LNCAP (cell line): ENCODE data around the gene PHYHIPL.
A peak's percentile ranks its signal among the peaks of the same experiment; 100 is the strongest.

Source experiments
- TF ChIP-seq, protein P1 (sequence below): fragments of 450-650 bp; IDR thresholded peaks from 2 replicates; pipeline ENCODE4 v1.5.1; 2017; ENCODE audit warnings: mild to moderate bottlenecking

PHYHIPL gene

DNA sequence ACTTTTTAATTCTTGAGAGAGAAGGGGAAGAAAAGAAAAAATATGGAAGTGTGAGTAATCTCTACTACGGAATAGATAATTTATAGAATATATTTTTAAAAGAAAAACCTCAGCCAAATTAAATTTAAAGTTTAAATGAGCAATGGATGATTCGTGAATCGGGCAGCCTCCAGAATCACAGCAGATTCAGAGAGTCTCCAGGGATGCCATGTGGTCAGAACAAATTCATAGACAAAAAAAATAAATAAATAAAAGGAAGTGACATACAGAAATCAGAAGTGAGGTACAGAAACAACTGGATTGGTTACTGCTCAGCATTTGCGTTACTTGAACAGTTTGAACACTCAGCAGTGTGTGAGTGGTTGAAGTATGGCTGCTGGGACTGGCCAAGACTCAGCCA is 53.0 kb downstream of the PHYHIPL start:
- TF ChIP-seq, protein P1, sequence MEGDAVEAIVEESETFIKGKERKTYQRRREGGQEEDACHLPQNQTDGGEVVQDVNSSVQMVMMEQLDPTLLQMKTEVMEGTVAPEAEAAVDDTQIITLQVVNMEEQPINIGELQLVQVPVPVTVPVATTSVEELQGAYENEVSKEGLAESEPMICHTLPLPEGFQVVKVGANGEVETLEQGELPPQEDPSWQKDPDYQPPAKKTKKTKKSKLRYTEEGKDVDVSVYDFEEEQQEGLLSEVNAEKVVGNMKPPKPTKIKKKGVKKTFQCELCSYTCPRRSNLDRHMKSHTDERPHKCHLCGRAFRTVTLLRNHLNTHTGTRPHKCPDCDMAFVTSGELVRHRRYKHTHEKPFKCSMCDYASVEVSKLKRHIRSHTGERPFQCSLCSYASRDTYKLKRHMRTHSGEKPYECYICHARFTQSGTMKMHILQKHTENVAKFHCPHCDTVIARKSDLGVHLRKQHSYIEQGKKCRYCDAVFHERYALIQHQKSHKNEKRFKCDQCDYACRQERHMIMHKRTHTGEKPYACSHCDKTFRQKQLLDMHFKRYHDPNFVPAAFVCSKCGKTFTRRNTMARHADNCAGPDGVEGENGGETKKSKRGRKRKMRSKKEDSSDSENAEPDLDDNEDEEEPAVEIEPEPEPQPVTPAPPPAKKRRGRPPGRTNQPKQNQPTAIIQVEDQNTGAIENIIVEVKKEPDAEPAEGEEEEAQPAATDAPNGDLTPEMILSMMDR = no peak

- TF ChIP-seq, protein P1 = no peak
Observed at GRCh38 chr10:59234194-59234593, 57.8 kb downstream of the PHYHIPL start.

DNA sequence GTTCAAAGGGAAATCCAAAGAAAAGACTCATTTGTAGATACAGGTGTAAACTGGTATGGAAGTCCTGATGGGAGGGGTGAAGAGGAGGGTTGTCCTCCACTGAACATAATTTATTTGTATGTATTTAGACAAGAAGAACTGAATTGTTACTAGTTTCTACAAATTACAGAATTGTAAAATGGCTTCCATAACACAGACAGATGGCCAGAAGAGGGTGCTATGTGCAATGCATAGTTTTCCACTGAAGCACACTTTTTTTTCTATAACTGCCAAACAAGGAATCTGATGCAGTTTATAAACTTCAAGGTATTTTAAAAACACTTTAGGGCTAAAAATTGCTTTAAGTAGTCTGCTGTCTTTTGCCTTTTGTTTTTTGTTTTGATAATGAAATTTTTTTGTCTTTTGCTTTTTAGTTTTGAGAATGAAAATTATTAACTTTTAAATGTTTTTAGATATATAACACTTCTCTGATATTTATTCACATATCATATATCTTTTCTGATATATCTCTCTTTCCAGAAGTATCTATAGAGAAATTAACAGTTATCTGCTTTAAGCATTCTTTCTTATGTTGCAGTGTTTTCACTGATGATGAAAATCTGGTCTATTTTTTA is 58.5 kb downstream of the PHYHIPL start:
- TF ChIP-seq, protein P1 = peak; percentile 76

GRCh38 chr10:59236064-59236697 is 59.7 kb downstream of the PHYHIPL start:
- TF ChIP-seq, protein P1 = no peak

DNA sequence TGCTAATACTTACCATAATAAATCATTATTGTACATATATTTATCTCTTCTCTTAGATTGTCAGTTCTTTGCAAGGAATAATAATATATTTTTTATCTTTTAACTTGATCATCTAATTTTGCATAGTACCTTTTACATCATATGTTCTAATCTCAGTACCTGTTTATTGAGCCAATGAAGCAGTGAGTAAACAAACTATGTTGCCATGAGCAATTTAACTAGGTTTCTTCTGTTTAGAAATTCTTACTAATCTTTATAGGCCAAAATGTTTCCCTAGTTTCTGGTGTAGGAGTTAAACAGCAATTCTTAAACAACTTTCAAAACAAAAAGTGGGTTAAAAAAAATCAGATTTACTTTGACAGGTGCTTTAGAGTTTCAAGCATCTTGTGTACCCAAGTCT is 61.3 kb downstream of the PHYHIPL start:
- TF ChIP-seq, protein P1 = no peak

- TF ChIP-seq, protein P1 = peak; percentile 57
Observed at GRCh38 chr10:59240582-59241183, 64.2 kb downstream of the PHYHIPL start.

GRCh38 chr10:59242057-59242456 is 65.6 kb downstream of the PHYHIPL start:
- TF ChIP-seq, protein P1 = no peak
